ENCODE data around the gene COQ8A. TPM values are rescaled to one million over a fixed set of nuclear protein-coding genes. Genes with fewer than 3 reads are reported as not detected.

Gene COQ8A
- total RNA-seq, 1 experiment from 2014 or later, result 35.3 TPM

- no peak for TF ChIP-seq SRF (IDR thresholded peaks at IDR 0.05; ENCODE audit: low read depth)
- TF ChIP-seq EGR1 (IDR thresholded peaks at IDR 0.05; ENCODE audit: low read depth), result no peak
- TF ChIP-seq ZFX (IDR thresholded peaks at IDR 0.05), result no peak
- TF ChIP-seq FOSL1 (IDR thresholded peaks at IDR 0.05; ENCODE audit: low read depth), result no peak
- TF ChIP-seq ZBTB33 (IDR thresholded peaks at IDR 0.05; ENCODE audit: extremely low read depth, insufficient replicate concordance, low read length), result no peak
- TF ChIP-seq SIN3A (IDR thresholded peaks at IDR 0.05; ENCODE audit: low read depth), result no peak
- TF ChIP-seq RAD21 (IDR thresholded peaks at IDR 0.05; ENCODE audit: low read depth), result no peak
Observed at GRCh38 chr1:226948480-226948879, 8.4 kb downstream of the COQ8A start (continued).

- Histone ChIP-seq H3K9ac (ENCODE audit: low read length) (no peak overlapping the region), H3K4me3 (replicated peaks in 1 of 2; ENCODE audit: low read depth in 1 of 2, low read length in 2 of 2) (no peak overlapping the region), H3K9me3 (ENCODE audit: control insufficient read depth in 1 of 2, insufficient read depth in 1 of 2, low read depth in 1 of 2, low read length in 2 of 2) (no peaks in the 10 kb centered on the region), H3K79me2 (ENCODE audit: insufficient read depth, low read length) (0 out of 2 replicates have a peak, but pooled peaks cover 8% of the 10 kb centered on the region), H2AFZ (ENCODE audit: low read depth, low read length, poor library complexity, severe bottlenecking) (no peak overlapping the region), H3K4me1 (ENCODE audit: control insufficient read depth in 1 of 2, insufficient read depth in 2 of 2, low read length in 2 of 2) (peaks cover 0 to 6% of the 10 kb centered on the region in 2 experiments; a peak in 2 of 4 replicates), H4K20me1 (ENCODE audit: insufficient read depth) (no peaks in the 10 kb centered on the region), H3K36me3 (ENCODE audit: control insufficient read depth in 1 of 2, insufficient read depth in 2 of 2, low read length in 2 of 2) (no peaks in the 10 kb centered on the region), H3K27ac (ENCODE audit: low read depth, low read length) (no peak overlapping the region), H3K4me2 (ENCODE audit: low read length) (no peak overlapping the region), H3K9me2 (ENCODE audit: insufficient read depth) (no peaks in the 10 kb centered on the region), H3K27me3 (ENCODE audit: insufficient read depth, low read length) (no peaks in the 10 kb centered on the region)
- DNase-seq (ENCODE audit: low read depth, low spot score) (no peak), ATAC-seq (no peak)
- BruUV-seq (replicated peaks), result no TSS peak
- POLR2A ChIA-PET, result no interaction called here
- intact Hi-C loops (cut with micrococcal nuclease), result no loop called here
- RAD21 ChIA-PET (ENCODE audit: low non-redundant PET in 1 of 2, low total read pairs in 2 of 2, uncharacterized antibody in 2 of 2, unreplicated experiment in 2 of 2), result no interaction called here
- TF ChIP-seq RAD21 (IDR thresholded peaks at IDR 0.05; ENCODE audit: low read depth), result no peak
- no peak for TF ChIP-seq EZH2phosphoT487 (IDR thresholded peaks at IDR 0.05; ENCODE audit: borderline replicate concordance)
- no peak for TF ChIP-seq YY1 (IDR thresholded peaks at IDR 0.05; ENCODE audit: extremely low read depth, insufficient replicate concordance, low read depth, low read length)
- no peak for TF ChIP-seq POLR2AphosphoS5 (IDR thresholded peaks at IDR 0.05; ENCODE audit: low read depth, low read length)
- no peak for TF ChIP-seq ATF3 (IDR thresholded peaks at IDR 0.05)
- TF ChIP-seq CTCF (IDR thresholded peaks at IDR 0.05 in 2 of 3, conservative IDR thresholded peaks at IDR 0.05 in 1 of 3; ENCODE audit: borderline replicate concordance in 1 of 3, insufficient read depth in 1 of 3, low read depth in 2 of 3, low read length in 2 of 3), result no peak
- no peak for TF ChIP-seq EZH2 (IDR thresholded peaks at IDR 0.05)
- no peak for TF ChIP-seq ZBTB33 (IDR thresholded peaks at IDR 0.05; ENCODE audit: extremely low read depth, insufficient replicate concordance, low read length)
- CTCF ChIA-PET, result no interaction called here
Observed at GRCh38 chr1:226948996-226949395, 8.9 kb downstream of the COQ8A start.
